ENCODE measurements around the gene ARHGAP27. TPM values are rescaled to one million over a fixed set of nuclear protein-coding genes. Genes with fewer than 3 reads are reported as not detected.

ARHGAP27 gene
- total and polyA plus RNA-seq, 2 of the 13 experiments (the other 11 are each of a cell fraction or from before 2014, with no cell fraction given): 15.5 to 18.9 TPM

DNA sequence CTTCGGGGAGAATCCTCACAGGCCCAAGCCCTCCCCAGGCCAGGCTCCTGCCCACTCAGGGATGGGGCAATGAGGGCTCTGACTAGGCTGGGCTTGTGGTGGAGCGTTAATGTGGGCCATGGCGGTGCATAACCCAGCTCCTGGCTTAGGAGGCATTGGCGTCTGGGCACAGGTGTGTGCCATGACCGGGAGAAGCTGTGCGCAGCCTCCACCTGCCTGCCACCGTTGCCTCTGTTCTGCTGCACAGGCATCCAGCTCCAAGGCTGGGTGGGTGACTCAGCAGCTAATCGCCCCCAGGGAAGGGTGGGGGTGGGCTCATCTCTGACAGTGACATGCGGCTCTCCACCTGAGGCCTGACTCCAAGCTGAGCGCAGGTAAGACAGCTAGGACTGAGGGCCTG, 3.5 kb upstream of the ARHGAP27 start:
- no peaks in the 10 kb centered on the region for H4K20me1 ChIP-seq (ENCODE audit: insufficient read depth, low read length)
- BruUV-seq (replicated peaks): no TSS peak
- no peaks in the 10 kb centered on the region for H3K36me3 ChIP-seq (replicated peaks in 1 of 2; ENCODE audit: control insufficient read depth in 1 of 2, insufficient read depth in 2 of 2, low read length in 2 of 2)
- in situ Hi-C loops (cut with HindIII; ENCODE audit: extremely low pct_ligation_motif_present, low pct_unique_long_range_greater_than_20kb) (no loop called here), intact Hi-C loops (cut with micrococcal nuclease; ENCODE audit: unreplicated experiment) (no loop called here)
- ATAC-seq (no peak), FAIRE-seq (no peak), DNase-seq (ENCODE audit: low spot score) (no peak)
- ChIA-PET POLR2A (no interaction called here), CTCF (ENCODE audit: low intra/inter-chr PET ratio, low total read pairs) (no interaction called here)
- no peak overlapping the region for H2AFZ ChIP-seq (ENCODE audit: low read length)
- 90% methylated on average over 9 of the region's 10 CpGs for WGBS (ENCODE audit: low lambda C conversion rate)
- H3K4me3 ChIP-seq (replicated peaks in 1 of 3; ENCODE audit: insufficient read depth in 1 of 3, low read depth in 2 of 3, low read length in 3 of 3): no peak overlapping the region
- no peak overlapping the region for H3K4me2 ChIP-seq (ENCODE audit: low read depth, low read length)
- H3K27ac ChIP-seq (ENCODE audit: extremely low read length, insufficient read depth, low read length): no peak overlapping the region
- H3K9me3 ChIP-seq (ENCODE audit: low read length): no peaks in the 10 kb centered on the region
- H3K79me2 ChIP-seq (ENCODE audit: insufficient read depth, low read length): no peaks in the 10 kb centered on the region
- peaks cover 0 to 13% of the 10 kb centered on the region in 2 experiments; a peak in 4 of 5 replicates for H3K27me3 ChIP-seq (ENCODE audit: control insufficient read depth in 1 of 2, insufficient read depth in 2 of 2, low read length in 2 of 2)
- TF ChIP-seq MTA3 (CRISPR knock-in tag; IDR thresholded peaks at IDR 0.05): no peak
- no peak for TF ChIP-seq PITX1 (CRISPR knock-in tag; IDR thresholded peaks at IDR 0.05)
- TF ChIP-seq ZNF839 (CRISPR knock-in tag; IDR thresholded peaks at IDR 0.05; ENCODE audit: borderline replicate concordance): no peak
- no peak for TF ChIP-seq MXI1 (IDR thresholded peaks at IDR 0.05; ENCODE audit: borderline replicate concordance, low read depth, low read length)
- TF ChIP-seq TAF1 (CRISPR knock-in tag; IDR thresholded peaks at IDR 0.05): no peak
- TF ChIP-seq SSRP1 (CRISPR knock-in tag; IDR thresholded peaks at IDR 0.05): no peak
- no peak for TF ChIP-seq CC2D1A (CRISPR knock-in tag; IDR thresholded peaks at IDR 0.05)
- no peak overlapping the region for H3K9ac ChIP-seq (ENCODE audit: insufficient read depth, low read depth, low read length)
- peaks cover 19% of the 10 kb centered on the region for H3K4me1 ChIP-seq (ENCODE audit: insufficient read depth, low read length)

- BruUV-seq (replicated peaks): no TSS peak
- H4K20me1 ChIP-seq (ENCODE audit: insufficient read depth, low read length): no peaks in the 10 kb centered on the region
- H3K4me3 ChIP-seq (replicated peaks in 1 of 3; ENCODE audit: insufficient read depth in 1 of 3, low read depth in 2 of 3, low read length in 3 of 3): no peak overlapping the region
- peaks cover 20% of the 10 kb centered on the region for H3K4me1 ChIP-seq (ENCODE audit: insufficient read depth, low read length)
- H3K9me3 ChIP-seq (ENCODE audit: low read length): no peaks in the 10 kb centered on the region
- H2AFZ ChIP-seq (ENCODE audit: low read length): no peak overlapping the region
- no peak overlapping the region for H3K4me2 ChIP-seq (ENCODE audit: low read depth, low read length)
- in situ Hi-C loops (cut with HindIII; ENCODE audit: extremely low pct_ligation_motif_present, low pct_unique_long_range_greater_than_20kb) (no loop called here), intact Hi-C loops (cut with micrococcal nuclease; ENCODE audit: unreplicated experiment) (no loop called here)
- DNase-seq (ENCODE audit: low spot score) (no peak), ATAC-seq (no peak), FAIRE-seq (no peak)
- 70% methylated on average over 5 of the region's 5 CpGs for WGBS (ENCODE audit: low lambda C conversion rate)
- H3K36me3 ChIP-seq (replicated peaks in 1 of 2; ENCODE audit: control insufficient read depth in 1 of 2, insufficient read depth in 2 of 2, low read length in 2 of 2): no peaks in the 10 kb centered on the region
- no peak overlapping the region for H3K27ac ChIP-seq (ENCODE audit: extremely low read length, insufficient read depth, low read length)
- no peaks in the 10 kb centered on the region for H3K79me2 ChIP-seq (ENCODE audit: insufficient read depth, low read length)
- ChIA-PET CTCF (ENCODE audit: low intra/inter-chr PET ratio, low total read pairs) (no interaction called here), POLR2A (no interaction called here)
- no peak overlapping the region for H3K9ac ChIP-seq (ENCODE audit: insufficient read depth, low read depth, low read length)
- peaks cover 0 to 19% of the 10 kb centered on the region in 2 experiments; a peak in 4 of 5 replicates for H3K27me3 ChIP-seq (ENCODE audit: control insufficient read depth in 1 of 2, insufficient read depth in 2 of 2, low read length in 2 of 2)
- TF ChIP-seq ZNF205 (CRISPR knock-in tag; IDR thresholded peaks at IDR 0.05): no peak
- TF ChIP-seq, protein P1, sequence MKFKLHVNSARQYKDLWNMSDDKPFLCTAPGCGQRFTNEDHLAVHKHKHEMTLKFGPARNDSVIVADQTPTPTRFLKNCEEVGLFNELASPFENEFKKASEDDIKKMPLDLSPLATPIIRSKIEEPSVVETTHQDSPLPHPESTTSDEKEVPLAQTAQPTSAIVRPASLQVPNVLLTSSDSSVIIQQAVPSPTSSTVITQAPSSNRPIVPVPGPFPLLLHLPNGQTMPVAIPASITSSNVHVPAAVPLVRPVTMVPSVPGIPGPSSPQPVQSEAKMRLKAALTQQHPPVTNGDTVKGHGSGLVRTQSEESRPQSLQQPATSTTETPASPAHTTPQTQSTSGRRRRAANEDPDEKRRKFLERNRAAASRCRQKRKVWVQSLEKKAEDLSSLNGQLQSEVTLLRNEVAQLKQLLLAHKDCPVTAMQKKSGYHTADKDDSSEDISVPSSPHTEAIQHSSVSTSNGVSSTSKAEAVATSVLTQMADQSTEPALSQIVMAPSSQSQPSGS (CRISPR knock-in tag; IDR thresholded peaks at IDR 0.05): no peak
- TF ChIP-seq RCOR2 (CRISPR knock-in tag; IDR thresholded peaks at IDR 0.05): no peak
- TF ChIP-seq, protein P2, sequence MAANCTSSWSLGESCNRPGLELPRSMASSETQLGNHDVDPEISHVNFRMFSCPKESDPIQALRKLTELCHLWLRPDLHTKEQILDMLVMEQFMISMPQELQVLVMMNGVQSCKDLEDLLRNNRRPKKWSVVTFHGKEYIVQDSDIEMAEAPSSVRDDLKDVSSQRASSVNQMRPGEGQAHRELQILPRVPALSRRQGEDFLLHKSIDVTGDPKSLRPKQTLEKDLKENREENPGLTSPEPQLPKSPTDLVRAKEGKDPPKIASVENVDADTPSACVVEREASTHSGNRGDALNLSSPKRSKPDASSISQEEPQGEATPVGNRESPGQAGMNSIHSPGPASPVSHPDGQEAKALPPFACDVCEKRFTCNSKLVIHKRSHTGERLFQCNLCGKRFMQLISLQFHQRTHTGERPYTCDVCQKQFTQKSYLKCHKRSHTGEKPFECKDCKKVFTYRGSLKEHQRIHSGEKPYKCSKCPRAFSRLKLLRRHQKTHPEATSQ (CRISPR knock-in tag; IDR thresholded peaks at IDR 0.05; ENCODE audit: borderline replicate concordance): no peak
- TF ChIP-seq ELF1 (CRISPR knock-in tag; IDR thresholded peaks at IDR 0.05): no peak
- TF ChIP-seq SMYD3 (CRISPR knock-in tag; IDR thresholded peaks at IDR 0.05): no peak
- no peak for TF ChIP-seq MXD4 (CRISPR knock-in tag; IDR thresholded peaks at IDR 0.05)
- TF ChIP-seq JUN (CRISPR knock-in tag; IDR thresholded peaks at IDR 0.05): no peak
- no peak for TF ChIP-seq ZBTB25 (CRISPR knock-in tag; IDR thresholded peaks at IDR 0.05)
- TF ChIP-seq THAP8 (CRISPR knock-in tag; IDR thresholded peaks at IDR 0.05; ENCODE audit: borderline replicate concordance): no peak
Observed at GRCh38 chr17:45435481-45435880, 2.8 kb upstream of the ARHGAP27 start.

Data from HepG2 (cell line).